Upper lobe of right lung (tissue), 1 donor: ENCODE data around the gene DHCR24. TPM values are rescaled to one million over a fixed set of nuclear protein-coding genes. Genes with fewer than 3 reads are reported as not detected.

Source experiments
- ATAC-seq: fragments of 200-7000 bp; cut with Tn5 transposase; one replicate; pipeline ENCODE4 v1.9.1; 2020; ENCODE audit warnings: mild to moderate bottlenecking, moderate library complexity
- DNase-seq: peaks from one replicate; pipeline ENCODE4 v3.0.0-alpha.2; 2020
- H3K27ac ChIP-seq: fragments of 200-600 bp; one replicate; pipeline ENCODE4 v1.8.0; 2022
- H3K27me3 ChIP-seq: fragments of 200-600 bp; one replicate; pipeline ENCODE4 v1.8.0; 2022; ENCODE audit warnings: mild to moderate bottlenecking
- H3K36me3 ChIP-seq: fragments of 200-600 bp; one replicate; pipeline ENCODE4 v1.8.0; 2022
- H3K4me1 ChIP-seq: fragments of 200-600 bp; one replicate; pipeline ENCODE4 v1.8.0; 2022
- H3K4me3 ChIP-seq: fragments of 200-600 bp; one replicate; pipeline ENCODE4 v1.8.0; 2022; ENCODE audit warnings: mild to moderate bottlenecking
- H3K9me3 ChIP-seq: fragments of 200-600 bp; one replicate; pipeline ENCODE4 v1.8.0; 2022
- CTCF ChIP-seq: fragments of 200-600 bp; IDR thresholded peaks from one replicate; pipeline ENCODE4 v1.8.0; 2022; ENCODE audit warnings: antibody characterized with exemption
- intact Hi-C: fragments of 100-400 bp; cut with DNase I; formaldehyde crosslinking; loops from one replicate; pipeline ENCODE4 v1.11.0; 2022
- total RNA-seq: library from RNA; stranded (reverse); fragmentation: NEBNext Ultra II Directional; extraction: Animal tissue kit (Norgen Biotek cat#: 25700); gene quantifications from one replicate; pipeline ENCODE4 v1.2.1, GENCODE V29; 2021
- donor health status: DM: no; HTN: yes; CAD: no; lungs with severe emphysema.

DHCR24 gene
- total RNA-seq, 1 donor from 2014 or later: 749 TPM

GRCh38 chr1:54865238-54866073, 21.5 kb downstream of the DHCR24 start:
- intact Hi-C loops: no loop called here
- peak; percentile 86 for ATAC-seq
- Histone ChIP-seq H3K9me3 (no peaks in the 10 kb centered on the region), H3K4me3 (no peak overlapping the region), H3K27ac (no peak overlapping the region), H3K27me3 (no peaks in the 10 kb centered on the region), H3K4me1 (no peaks in the 10 kb centered on the region), H3K36me3 (peaks cover 29% of the 10 kb centered on the region)
- TF ChIP-seq CTCF: no peak
- peak; percentile 77 for DNase-seq

GRCh38 chr1:54864460-54865208, 22.4 kb downstream of the DHCR24 start:
- TF ChIP-seq CTCF: no peak

GRCh38 chr1:54863267-54863665, 23.7 kb downstream of the DHCR24 start:
- peaks cover 26% of the 10 kb centered on the region for H3K36me3 ChIP-seq
- DNase-seq (peak; percentile 9), ATAC-seq (no peak)
- no peak overlapping the region for H3K4me3 ChIP-seq
- H3K9me3 ChIP-seq: no peaks in the 10 kb centered on the region
- H3K27me3 ChIP-seq: no peaks in the 10 kb centered on the region
- TF ChIP-seq CTCF: no peak
- peaks cover 8% of the 10 kb centered on the region for H3K4me1 ChIP-seq
- no peak overlapping the region for H3K27ac ChIP-seq
- intact Hi-C loops: no loop called here

More at GRCh38 chr1:54864460-54865208, 22.4 kb downstream of the DHCR24 start:
- no peak for DNase-seq
- no peak for ATAC-seq
- Histone ChIP-seq H3K27me3 (no peaks in the 10 kb centered on the region), H3K4me1 (peaks cover 3% of the 10 kb centered on the region), H3K9me3 (no peaks in the 10 kb centered on the region), H3K27ac (no peak overlapping the region), H3K36me3 (peaks cover 26% of the 10 kb centered on the region), H3K4me3 (no peak overlapping the region)
- intact Hi-C loops: no loop called here

GRCh38 chr1:54861070-54861761, 25.8 kb downstream of the DHCR24 start:
- ATAC-seq: no peak
- TF ChIP-seq CTCF: no peak

GRCh38 chr1:54859700-54860391, 27.1 kb downstream of the DHCR24 start:
- no peak for DNase-seq
- ATAC-seq: no peak
- intact Hi-C loops: no loop called here
- TF ChIP-seq CTCF: no peak
- Histone ChIP-seq H3K4me3 (no peak overlapping the region), H3K27ac (no peak overlapping the region), H3K27me3 (no peaks in the 10 kb centered on the region), H3K4me1 (peaks cover 8% of the 10 kb centered on the region), H3K9me3 (no peaks in the 10 kb centered on the region), H3K36me3 (peaks cover 20% of the 10 kb centered on the region)

More at GRCh38 chr1:54861070-54861761, 25.8 kb downstream of the DHCR24 start:
- peaks cover 20% of the 10 kb centered on the region for H3K36me3 ChIP-seq
- H3K4me1 ChIP-seq: peaks cover 8% of the 10 kb centered on the region
- no peaks in the 10 kb centered on the region for H3K9me3 ChIP-seq
- no peak overlapping the region for H3K4me3 ChIP-seq
- no peak for DNase-seq
- H3K27ac ChIP-seq: no peak overlapping the region
- intact Hi-C loops: no loop called here
- no peaks in the 10 kb centered on the region for H3K27me3 ChIP-seq
